ENCODE data around the gene NEDD9.

DNA sequence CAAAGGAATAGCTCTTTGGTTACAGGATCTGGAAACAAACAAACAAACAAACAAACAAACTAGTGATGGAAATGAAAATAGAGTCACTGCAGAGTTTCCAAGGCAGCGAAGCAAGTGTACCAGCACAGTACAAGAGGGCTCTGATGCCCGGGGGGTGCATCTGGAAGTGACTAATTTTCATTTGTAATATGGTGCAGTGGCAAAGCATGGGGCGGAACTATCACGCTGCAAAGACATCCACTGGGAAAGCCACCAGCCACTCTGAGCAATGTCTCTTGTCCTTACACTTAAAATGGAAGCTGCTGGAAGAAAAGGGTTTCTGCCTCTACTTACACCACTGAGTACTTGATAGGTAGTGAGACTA is 44.4 kb upstream of the NEDD9 start:
- TF ChIP-seq ZNF274 (IDR thresholded peaks at IDR 0.05; ENCODE audit: low read length): no peak
- no peak for TF ChIP-seq ZNF274 (tag by site-specific recombination; IDR thresholded peaks at IDR 0.05; ENCODE audit: borderline replicate concordance)
- no peak for TF ChIP-seq HOXA7 (CRISPR knock-in tag; IDR thresholded peaks at IDR 0.05; ENCODE audit: borderline replicate concordance)
- TF ChIP-seq, protein P1, sequence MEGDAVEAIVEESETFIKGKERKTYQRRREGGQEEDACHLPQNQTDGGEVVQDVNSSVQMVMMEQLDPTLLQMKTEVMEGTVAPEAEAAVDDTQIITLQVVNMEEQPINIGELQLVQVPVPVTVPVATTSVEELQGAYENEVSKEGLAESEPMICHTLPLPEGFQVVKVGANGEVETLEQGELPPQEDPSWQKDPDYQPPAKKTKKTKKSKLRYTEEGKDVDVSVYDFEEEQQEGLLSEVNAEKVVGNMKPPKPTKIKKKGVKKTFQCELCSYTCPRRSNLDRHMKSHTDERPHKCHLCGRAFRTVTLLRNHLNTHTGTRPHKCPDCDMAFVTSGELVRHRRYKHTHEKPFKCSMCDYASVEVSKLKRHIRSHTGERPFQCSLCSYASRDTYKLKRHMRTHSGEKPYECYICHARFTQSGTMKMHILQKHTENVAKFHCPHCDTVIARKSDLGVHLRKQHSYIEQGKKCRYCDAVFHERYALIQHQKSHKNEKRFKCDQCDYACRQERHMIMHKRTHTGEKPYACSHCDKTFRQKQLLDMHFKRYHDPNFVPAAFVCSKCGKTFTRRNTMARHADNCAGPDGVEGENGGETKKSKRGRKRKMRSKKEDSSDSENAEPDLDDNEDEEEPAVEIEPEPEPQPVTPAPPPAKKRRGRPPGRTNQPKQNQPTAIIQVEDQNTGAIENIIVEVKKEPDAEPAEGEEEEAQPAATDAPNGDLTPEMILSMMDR (tag by site-specific recombination; IDR thresholded peaks at IDR 0.05): no peak
- TF ChIP-seq, protein P2, sequence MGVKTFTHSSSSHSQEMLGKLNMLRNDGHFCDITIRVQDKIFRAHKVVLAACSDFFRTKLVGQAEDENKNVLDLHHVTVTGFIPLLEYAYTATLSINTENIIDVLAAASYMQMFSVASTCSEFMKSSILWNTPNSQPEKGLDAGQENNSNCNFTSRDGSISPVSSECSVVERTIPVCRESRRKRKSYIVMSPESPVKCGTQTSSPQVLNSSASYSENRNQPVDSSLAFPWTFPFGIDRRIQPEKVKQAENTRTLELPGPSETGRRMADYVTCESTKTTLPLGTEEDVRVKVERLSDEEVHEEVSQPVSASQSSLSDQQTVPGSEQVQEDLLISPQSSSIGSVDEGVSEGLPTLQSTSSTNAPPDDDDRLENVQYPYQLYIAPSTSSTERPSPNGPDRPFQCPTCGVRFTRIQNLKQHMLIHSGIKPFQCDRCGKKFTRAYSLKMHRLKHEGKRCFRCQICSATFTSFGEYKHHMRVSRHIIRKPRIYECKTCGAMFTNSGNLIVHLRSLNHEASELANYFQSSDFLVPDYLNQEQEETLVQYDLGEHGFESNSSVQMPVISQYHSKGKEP (tag by site-specific recombination; IDR thresholded peaks at IDR 0.05): no peak
- TF ChIP-seq, protein P3, sequence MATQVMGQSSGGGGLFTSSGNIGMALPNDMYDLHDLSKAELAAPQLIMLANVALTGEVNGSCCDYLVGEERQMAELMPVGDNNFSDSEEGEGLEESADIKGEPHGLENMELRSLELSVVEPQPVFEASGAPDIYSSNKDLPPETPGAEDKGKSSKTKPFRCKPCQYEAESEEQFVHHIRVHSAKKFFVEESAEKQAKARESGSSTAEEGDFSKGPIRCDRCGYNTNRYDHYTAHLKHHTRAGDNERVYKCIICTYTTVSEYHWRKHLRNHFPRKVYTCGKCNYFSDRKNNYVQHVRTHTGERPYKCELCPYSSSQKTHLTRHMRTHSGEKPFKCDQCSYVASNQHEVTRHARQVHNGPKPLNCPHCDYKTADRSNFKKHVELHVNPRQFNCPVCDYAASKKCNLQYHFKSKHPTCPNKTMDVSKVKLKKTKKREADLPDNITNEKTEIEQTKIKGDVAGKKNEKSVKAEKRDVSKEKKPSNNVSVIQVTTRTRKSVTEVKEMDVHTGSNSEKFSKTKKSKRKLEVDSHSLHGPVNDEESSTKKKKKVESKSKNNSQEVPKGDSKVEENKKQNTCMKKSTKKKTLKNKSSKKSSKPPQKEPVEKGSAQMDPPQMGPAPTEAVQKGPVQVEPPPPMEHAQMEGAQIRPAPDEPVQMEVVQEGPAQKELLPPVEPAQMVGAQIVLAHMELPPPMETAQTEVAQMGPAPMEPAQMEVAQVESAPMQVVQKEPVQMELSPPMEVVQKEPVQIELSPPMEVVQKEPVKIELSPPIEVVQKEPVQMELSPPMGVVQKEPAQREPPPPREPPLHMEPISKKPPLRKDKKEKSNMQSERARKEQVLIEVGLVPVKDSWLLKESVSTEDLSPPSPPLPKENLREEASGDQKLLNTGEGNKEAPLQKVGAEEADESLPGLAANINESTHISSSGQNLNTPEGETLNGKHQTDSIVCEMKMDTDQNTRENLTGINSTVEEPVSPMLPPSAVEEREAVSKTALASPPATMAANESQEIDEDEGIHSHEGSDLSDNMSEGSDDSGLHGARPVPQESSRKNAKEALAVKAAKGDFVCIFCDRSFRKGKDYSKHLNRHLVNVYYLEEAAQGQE (tag by site-specific recombination; IDR thresholded peaks at IDR 0.05): no peak
- TF ChIP-seq ZNF23 (tag by site-specific recombination; IDR thresholded peaks at IDR 0.05; ENCODE audit: borderline replicate concordance): no peak
- TF ChIP-seq BCL11B (tag by site-specific recombination; IDR thresholded peaks at IDR 0.05; ENCODE audit: low read depth): no peak
- TF ChIP-seq ZBTB48 (tag by site-specific recombination; IDR thresholded peaks at IDR 0.05): no peak
- no peak for TF ChIP-seq ZNF664 (tag by site-specific recombination; IDR thresholded peaks at IDR 0.05)
- TF ChIP-seq YY1 (tag by site-specific recombination; IDR thresholded peaks at IDR 0.05): no peak
- TF ChIP-seq ZNF146 (tag by site-specific recombination; IDR thresholded peaks at IDR 0.05): no peak
- no peak for TF ChIP-seq ZNF660 (tag by site-specific recombination; IDR thresholded peaks at IDR 0.05)
